Ishikawa (cell line): Measurements from ENCODE around the gene MSH4.

Experiments
- CEBPB ChIP-seq: IDR thresholded peaks from 2 replicates; pipeline ENCODE4 v1.6.1; 2012
- CREB1 ChIP-seq: IDR thresholded peaks from 2 replicates; pipeline ENCODE4 v1.6.1; 2012; ENCODE audit warnings: low read depth
- EGR1 ChIP-seq: IDR thresholded peaks from 2 replicates; pipeline ENCODE4 v1.6.1; 2012
- EP300 ChIP-seq: IDR thresholded peaks from 2 replicates; pipeline ENCODE4 v1.6.1; 2012; ENCODE audit warnings: borderline replicate concordance
- TAF1 ChIP-seq: IDR thresholded peaks from 2 replicates; pipeline ENCODE4 v1.6.1; 2012; ENCODE audit warnings: low read depth, mild to moderate bottlenecking
- TCF12 ChIP-seq: IDR thresholded peaks from 2 replicates; pipeline ENCODE4 v1.6.1; 2012; ENCODE audit warnings: low read depth
- YY1 ChIP-seq: IDR thresholded peaks from 2 replicates; pipeline ENCODE4 v1.6.1; 2012; ENCODE audit warnings: low read depth
- ZBTB7A ChIP-seq: IDR thresholded peaks from 2 replicates; pipeline ENCODE4 v1.6.1; 2012; ENCODE audit warnings: low read depth

GRCh38 chr1:75791022-75791421 lies 5.7 kb upstream of the MSH4 start:
- TF ChIP-seq EP300, result no peak
- TF ChIP-seq TAF1, result no peak
- no peak for TF ChIP-seq CEBPB
- no peak for TF ChIP-seq EGR1
- no peak for TF ChIP-seq TCF12
- TF ChIP-seq ZBTB7A, result no peak
- TF ChIP-seq YY1, result no peak
- no peak for TF ChIP-seq CREB1
